Measurements from ENCODE around the gene NME1. TPM values are rescaled to one million over a fixed set of nuclear protein-coding genes. Genes with fewer than 3 reads are reported as not detected.

The NME1 gene
- total RNA-seq, 2 donors from 2014 or later: 37.1 to 168 TPM

GRCh38 chr17:51142597-51142996 lies 10.8 kb upstream of the NME1 start:
- Histone ChIP-seq H3K4me1 (no peaks in the 10 kb centered on the region), H3K4me3 (no peak overlapping the region), H3K9me3 (no peaks in the 10 kb centered on the region), H3K9ac (ENCODE audit: low read depth in 2 of 2, low read length in 2 of 2) (no peak overlapping the region), H3K36me3 (no peaks in the 10 kb centered on the region), H3K27ac (no peak overlapping the region), H3K27me3 (no peaks in the 10 kb centered on the region)
- no peak for DNase-seq
- intact Hi-C loops (cut with DNase I): no loop called here
- no peak for TF ChIP-seq CTCF (IDR thresholded peaks at IDR 0.05)

- TF ChIP-seq CTCF (IDR thresholded peaks at IDR 0.05): no peak
- Histone ChIP-seq H3K4me3 (no peak overlapping the region), H3K36me3 (no peaks in the 10 kb centered on the region), H3K9ac (ENCODE audit: low read depth in 2 of 2, low read length in 2 of 2) (no peak overlapping the region), H3K4me1 (no peaks in the 10 kb centered on the region), H3K27me3 (no peaks in the 10 kb centered on the region), H3K27ac (no peak overlapping the region), H3K9me3 (no peaks in the 10 kb centered on the region)
- intact Hi-C loops (cut with DNase I): no loop called here
- DNase-seq: no peak
Observed at GRCh38 chr17:51144266-51145022, 8.9 kb upstream of the NME1 start.

GRCh38 chr17:51147650-51148049 lies 5.7 kb upstream of the NME1 start:
- Histone ChIP-seq H3K27me3 (no peaks in the 10 kb centered on the region), H3K9me3 (no peaks in the 10 kb centered on the region), H3K4me1 (no peaks in the 10 kb centered on the region), H3K36me3 (no peaks in the 10 kb centered on the region), H3K4me3 (no peak overlapping the region), H3K27ac (no peak overlapping the region), H3K9ac (ENCODE audit: low read depth in 2 of 2, low read length in 2 of 2) (no peak overlapping the region)
- intact Hi-C loops (cut with DNase I): no loop called here
- no peak for TF ChIP-seq CTCF (IDR thresholded peaks at IDR 0.05)
- DNase-seq: no peak

GRCh38 chr17:51149163-51149562 lies 4.2 kb upstream of the NME1 start:
- no peaks in the 10 kb centered on the region for H3K9me3 ChIP-seq
- no peak overlapping the region for H3K27ac ChIP-seq
- intact Hi-C loops (cut with DNase I): no loop called here
- no peak overlapping the region for H3K9ac ChIP-seq (ENCODE audit: low read depth in 2 of 2, low read length in 2 of 2)
- no peak for TF ChIP-seq CTCF (IDR thresholded peaks at IDR 0.05)
- no peak overlapping the region for H3K4me3 ChIP-seq
- DNase-seq: no peak
- H3K4me1 ChIP-seq: no peaks in the 10 kb centered on the region
- no peaks in the 10 kb centered on the region for H3K27me3 ChIP-seq
- no peaks in the 10 kb centered on the region for H3K36me3 ChIP-seq

GRCh38 chr17:51150932-51151331 lies 2.4 kb upstream of the NME1 start:
- intact Hi-C loops (cut with DNase I): loop anchor here (5.0 kb wide), 1 partner anchor 149 kb away; no protein-coding TSS in a partner anchor
- H3K9me3 ChIP-seq: no peaks in the 10 kb centered on the region
- no peak overlapping the region for H3K9ac ChIP-seq (ENCODE audit: low read depth in 2 of 2, low read length in 2 of 2)
- H3K4me3 ChIP-seq: no peak overlapping the region
- no peak for DNase-seq
- H3K4me1 ChIP-seq: peaks cover 6% of the 10 kb centered on the region
- TF ChIP-seq CTCF (IDR thresholded peaks at IDR 0.05): no peak
- no peaks in the 10 kb centered on the region for H3K36me3 ChIP-seq
- H3K27me3 ChIP-seq: no peaks in the 10 kb centered on the region
- no peak overlapping the region for H3K27ac ChIP-seq

Data from colonic mucosa (tissue), 4 donors.